ENCODE results near the gene F8.
"Not testable (repeated sequence)": the region's sequence is repeated elsewhere in the genome, so short reads cannot be mapped to it uniquely, and the experiment has no call there.

- TF ChIP-seq CTCF (IDR thresholded peaks at IDR 0.05; ENCODE audit: low read length); EZH2 (IDR thresholded peaks at IDR 0.05; ENCODE audit: borderline replicate concordance, low read length): not testable (repeated sequence)
Measured at GRCh38 chrX:154886069-154886788, 136.3 kb downstream of the F8 start, which contains the start of gene F8A1.
